HAP-1 (cell line): Measurements from ENCODE around the gene MBTD1.

Experiments
- DNase-seq, 2 experiments: peaks; one replicate each; pipeline ENCODE4 v3.0.0-alpha.2; 2016 to 2020; ENCODE audit warnings: low spot score in 2 of 2
- H3K27me3 ChIP-seq: fragments of 250-450 bp; sonication (Bioruptor Pico); 2 replicates; pipeline ENCODE4 v1.5.1; 2020; ENCODE audit warnings: low read depth, mild to moderate bottlenecking, moderate library complexity
- H3K36me3 ChIP-seq: fragments of 250-450 bp; sonication (Bioruptor Pico); replicated peaks from 2 replicates; pipeline ENCODE4 v1.5.1; 2020; ENCODE audit warnings: mild to moderate bottlenecking
- H3K4me1 ChIP-seq: fragments of 250-450 bp; sonication (Bioruptor Pico); 2 replicates; pipeline ENCODE4 v1.5.1; 2020; ENCODE audit warnings: mild to moderate bottlenecking
- H3K4me3 ChIP-seq: fragments of 250-450 bp; sonication (Bioruptor Pico); 2 replicates; pipeline ENCODE4 v1.5.1; 2020; ENCODE audit warnings: mild to moderate bottlenecking, moderate library complexity
- H3K9me3 ChIP-seq: fragments of 250-450 bp; sonication (Bioruptor Pico); 2 replicates; pipeline ENCODE4 v1.5.1; 2020; ENCODE audit warnings: mild to moderate bottlenecking, moderate library complexity
- in situ Hi-C: fragments of 300-500 bp; cut with MboI; formaldehyde crosslinking; loops from 3 replicates; pipeline ENCODE4 v1.14.3; 2020; ENCODE audit warnings: low sequenced_read_pairs, inconsistent platforms, mixed read lengths

The MBTD1 gene

DNA sequence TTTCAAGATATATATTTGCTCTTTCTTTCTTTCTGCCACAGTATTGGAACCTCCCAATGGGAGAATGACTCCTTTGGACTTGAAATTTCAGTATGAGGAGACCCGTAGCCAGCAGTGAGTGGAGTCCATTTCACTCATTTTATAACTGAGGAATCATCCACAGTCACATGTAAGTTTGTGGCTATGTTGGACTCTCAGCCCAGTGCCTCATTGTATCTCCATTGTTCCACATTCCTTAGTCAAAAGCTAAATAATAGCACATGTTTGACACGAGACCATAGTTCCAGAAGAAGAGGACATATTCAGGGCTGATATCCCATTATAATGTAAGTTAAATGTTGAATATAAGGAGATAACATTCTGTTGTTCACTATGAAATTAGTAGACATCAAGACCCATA lies 126.5 kb downstream of the MBTD1 start:
- Histone ChIP-seq H3K27me3 (peaks cover 2% of the 10 kb centered on the region; the same call in 1 of the 2 replicates), H3K4me3 (no peak overlapping the region), H3K9me3 (no peaks in the 10 kb centered on the region), H3K4me1 (no peaks in the 10 kb centered on the region), H3K36me3 (no peaks in the 10 kb centered on the region)
- no peak for DNase-seq
- in situ Hi-C loops, result no loop called here

- Histone ChIP-seq H3K36me3 (no peaks in the 10 kb centered on the region), H3K27me3 (peaks cover 2% of the 10 kb centered on the region; the same call in 1 of the 2 replicates), H3K4me1 (no peaks in the 10 kb centered on the region), H3K9me3 (no peaks in the 10 kb centered on the region), H3K4me3 (no peak overlapping the region)
- no peak for DNase-seq
- in situ Hi-C loops, result no loop called here
These were observed 126.9 kb downstream of the MBTD1 start for GRCh38 chr17:51132964-51133319.

DNA sequence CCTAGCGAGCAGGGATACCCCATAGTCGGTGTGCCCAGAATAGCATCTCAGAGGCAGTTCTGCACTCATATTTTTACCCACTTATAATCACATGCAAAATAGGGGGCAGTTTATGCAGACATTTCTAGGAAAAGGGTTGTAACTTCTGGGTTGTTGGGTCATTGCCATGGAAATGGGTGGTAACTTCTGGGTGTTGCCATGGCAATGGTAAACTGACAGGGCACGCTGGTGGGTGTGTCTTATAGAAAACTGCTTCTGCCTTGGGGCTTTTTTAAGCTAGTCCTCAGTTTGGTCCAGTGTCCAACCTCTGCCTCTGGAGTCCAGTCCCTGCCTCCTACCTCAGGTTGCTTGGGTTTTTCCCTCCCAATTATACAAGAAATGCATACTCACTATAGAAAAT lies 131.8 kb downstream of the MBTD1 start:
- Histone ChIP-seq H3K9me3 (no peaks in the 10 kb centered on the region), H3K4me1 (no peaks in the 10 kb centered on the region), H3K36me3 (no peaks in the 10 kb centered on the region), H3K27me3 (no peaks in the 10 kb centered on the region; the same call in 1 of the 2 replicates), H3K4me3 (no peak overlapping the region)
- in situ Hi-C loops, result no loop called here
- peak in 1 of 2 experiments; percentile 24 for DNase-seq
